ENCODE results near the gene LCNL1. TPM values are rescaled to one million over a fixed set of nuclear protein-coding genes. Genes with fewer than 3 reads are reported as not detected.

Gene LCNL1
- total and polyA plus RNA-seq, 10 of the 15 experiments (the other 5 are each of a cell fraction or from before 2014, with no cell fraction given): not detected

- TF ChIP-seq NFXL1 (IDR thresholded peaks at IDR 0.05; ENCODE audit: borderline replicate concordance) (no peak), NFYB (IDR thresholded peaks at IDR 0.05; ENCODE audit: insufficient read depth, low read depth, low read length) (no peak), IKZF2 (IDR thresholded peaks at IDR 0.05) (no peak), RB1 (IDR thresholded peaks at IDR 0.05; ENCODE audit: borderline replicate concordance) (peak; percentile 73; the same call in 1 of the 2 replicates), SIX5 (IDR thresholded peaks at IDR 0.05; ENCODE audit: low read depth, low read length, severe bottlenecking) (peak; percentile 22), SMARCA5 (IDR thresholded peaks at IDR 0.05) (no peak), YBX1 (IDR thresholded peaks at IDR 0.05) (no peak), RUNX3 (IDR thresholded peaks at IDR 0.05; ENCODE audit: low read length) (no peak), CHD1 (IDR thresholded peaks at IDR 0.05; ENCODE audit: low read depth, low read length) (no peak), EP300 (IDR thresholded peaks at IDR 0.05; ENCODE audit: borderline replicate concordance in 1 of 2, control insufficient read depth in 1 of 2, low read depth in 2 of 2, low read length in 2 of 2) (0 out of 4 replicates have a peak, but pooled peaks of 1 of the 2 experiments have one; percentile 35), SIN3A (IDR thresholded peaks at IDR 0.05; ENCODE audit: low read depth, low read length) (no peak; the same call in 1 of the 2 replicates), EGR1 (IDR thresholded peaks at IDR 0.05; ENCODE audit: borderline replicate concordance in 1 of 2, low read depth in 2 of 2, low read length in 2 of 2) (peak in 1 of 2 experiments; percentile 96; a peak in 2 of 3 replicates), TCF3 (IDR thresholded peaks at IDR 0.05; ENCODE audit: borderline replicate concordance, insufficient read depth, low read depth, low read length) (0 out of 2 replicates have a peak, but pooled peaks have one; percentile 52), JUND (IDR thresholded peaks at IDR 0.05; ENCODE audit: low read depth, low read length) (no peak; the same call in 1 of the 2 replicates), MEF2A (IDR thresholded peaks at IDR 0.05; ENCODE audit: insufficient read depth, low read depth, low read length) (peak; percentile 49; the same call in 1 of the 2 replicates), ZZZ3 (IDR thresholded peaks at IDR 0.05; ENCODE audit: control insufficient read depth, insufficient read length, low read depth) (no peak), SPI1 (IDR thresholded peaks at IDR 0.05; ENCODE audit: borderline replicate concordance, insufficient read depth, low read depth, low read length) (peak; percentile 32; the same call in 1 of the 2 replicates), IRF4 (IDR thresholded peaks at IDR 0.05; ENCODE audit: low read depth, low read length) (no peak), ZNF24 (IDR thresholded peaks at IDR 0.05) (peak; percentile 32; the same call in 1 of the 2 replicates), BRCA1 (IDR thresholded peaks at IDR 0.05; ENCODE audit: low read depth, low read length) (no peak), HDAC6 (IDR thresholded peaks at IDR 0.05; ENCODE audit: unreplicated experiment) (no peak), MTA3 (IDR thresholded peaks at IDR 0.05; ENCODE audit: borderline replicate concordance, low read length) (no peak), MTA2 (IDR thresholded peaks at IDR 0.05; ENCODE audit: low read depth) (no peak), IKZF1 (conservative IDR thresholded peaks at IDR 0.05) (peak; percentile 94)
- TF ChIP-seq, protein P1, sequence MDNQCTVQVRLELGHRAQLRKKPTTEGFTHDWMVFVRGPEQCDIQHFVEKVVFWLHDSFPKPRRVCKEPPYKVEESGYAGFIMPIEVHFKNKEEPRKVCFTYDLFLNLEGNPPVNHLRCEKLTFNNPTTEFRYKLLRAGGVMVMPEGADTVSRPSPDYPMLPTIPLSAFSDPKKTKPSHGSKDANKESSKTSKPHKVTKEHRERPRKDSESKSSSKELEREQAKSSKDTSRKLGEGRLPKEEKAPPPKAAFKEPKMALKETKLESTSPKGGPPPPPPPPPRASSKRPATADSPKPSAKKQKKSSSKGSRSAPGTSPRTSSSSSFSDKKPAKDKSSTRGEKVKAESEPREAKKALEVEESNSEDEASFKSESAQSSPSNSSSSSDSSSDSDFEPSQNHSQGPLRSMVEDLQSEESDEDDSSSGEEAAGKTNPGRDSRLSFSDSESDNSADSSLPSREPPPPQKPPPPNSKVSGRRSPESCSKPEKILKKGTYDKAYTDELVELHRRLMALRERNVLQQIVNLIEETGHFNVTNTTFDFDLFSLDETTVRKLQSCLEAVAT (IDR thresholded peaks at IDR 0.05): peak; percentile 99
- TF ChIP-seq, protein P2, sequence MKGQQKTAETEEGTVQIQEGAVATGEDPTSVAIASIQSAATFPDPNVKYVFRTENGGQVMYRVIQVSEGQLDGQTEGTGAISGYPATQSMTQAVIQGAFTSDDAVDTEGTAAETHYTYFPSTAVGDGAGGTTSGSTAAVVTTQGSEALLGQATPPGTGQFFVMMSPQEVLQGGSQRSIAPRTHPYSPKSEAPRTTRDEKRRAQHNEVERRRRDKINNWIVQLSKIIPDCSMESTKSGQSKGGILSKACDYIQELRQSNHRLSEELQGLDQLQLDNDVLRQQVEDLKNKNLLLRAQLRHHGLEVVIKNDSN (IDR thresholded peaks at IDR 0.05; ENCODE audit: borderline replicate concordance, extremely low read length, insufficient read depth, low read depth, low read length): no peak
- TF ChIP-seq, protein P3, sequence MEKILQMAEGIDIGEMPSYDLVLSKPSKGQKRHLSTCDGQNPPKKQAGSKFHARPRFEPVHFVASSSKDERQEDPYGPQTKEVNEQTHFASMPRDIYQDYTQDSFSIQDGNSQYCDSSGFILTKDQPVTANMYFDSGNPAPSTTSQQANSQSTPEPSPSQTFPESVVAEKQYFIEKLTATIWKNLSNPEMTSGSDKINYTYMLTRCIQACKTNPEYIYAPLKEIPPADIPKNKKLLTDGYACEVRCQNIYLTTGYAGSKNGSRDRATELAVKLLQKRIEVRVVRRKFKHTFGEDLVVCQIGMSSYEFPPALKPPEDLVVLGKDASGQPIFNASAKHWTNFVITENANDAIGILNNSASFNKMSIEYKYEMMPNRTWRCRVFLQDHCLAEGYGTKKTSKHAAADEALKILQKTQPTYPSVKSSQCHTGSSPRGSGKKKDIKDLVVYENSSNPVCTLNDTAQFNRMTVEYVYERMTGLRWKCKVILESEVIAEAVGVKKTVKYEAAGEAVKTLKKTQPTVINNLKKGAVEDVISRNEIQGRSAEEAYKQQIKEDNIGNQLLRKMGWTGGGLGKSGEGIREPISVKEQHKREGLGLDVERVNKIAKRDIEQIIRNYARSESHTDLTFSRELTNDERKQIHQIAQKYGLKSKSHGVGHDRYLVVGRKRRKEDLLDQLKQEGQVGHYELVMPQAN (conservative IDR thresholded peaks at IDR 0.05): peak; percentile 35; the same call in 1 of the 2 replicates
These were observed 38.1 kb upstream of the LCNL1 start, which contains the start of the genes C8G and FBXW5 (continued) for GRCh38 chr9:136944519-136945332.
